ENCODE measurements around the gene RECK.
"Not testable (repeated sequence)": the region's sequence is repeated elsewhere in the genome, so short reads cannot be mapped to it uniquely, and the experiment has no call there.

The RECK gene

GRCh38 chr9:36141288-36141687, 104.6 kb downstream of the RECK start:
- DNase-seq = no peak

GRCh38 chr9:36141761-36142160, 105.0 kb downstream of the RECK start:
- no peak for DNase-seq

GRCh38 chr9:36142510-36143244, 106.0 kb downstream of the RECK start:
- DNase-seq = no peak

- DNase-seq = no peak
Measured at GRCh38 chr9:36143245-36143641, 106.5 kb downstream of the RECK start.

DNA sequence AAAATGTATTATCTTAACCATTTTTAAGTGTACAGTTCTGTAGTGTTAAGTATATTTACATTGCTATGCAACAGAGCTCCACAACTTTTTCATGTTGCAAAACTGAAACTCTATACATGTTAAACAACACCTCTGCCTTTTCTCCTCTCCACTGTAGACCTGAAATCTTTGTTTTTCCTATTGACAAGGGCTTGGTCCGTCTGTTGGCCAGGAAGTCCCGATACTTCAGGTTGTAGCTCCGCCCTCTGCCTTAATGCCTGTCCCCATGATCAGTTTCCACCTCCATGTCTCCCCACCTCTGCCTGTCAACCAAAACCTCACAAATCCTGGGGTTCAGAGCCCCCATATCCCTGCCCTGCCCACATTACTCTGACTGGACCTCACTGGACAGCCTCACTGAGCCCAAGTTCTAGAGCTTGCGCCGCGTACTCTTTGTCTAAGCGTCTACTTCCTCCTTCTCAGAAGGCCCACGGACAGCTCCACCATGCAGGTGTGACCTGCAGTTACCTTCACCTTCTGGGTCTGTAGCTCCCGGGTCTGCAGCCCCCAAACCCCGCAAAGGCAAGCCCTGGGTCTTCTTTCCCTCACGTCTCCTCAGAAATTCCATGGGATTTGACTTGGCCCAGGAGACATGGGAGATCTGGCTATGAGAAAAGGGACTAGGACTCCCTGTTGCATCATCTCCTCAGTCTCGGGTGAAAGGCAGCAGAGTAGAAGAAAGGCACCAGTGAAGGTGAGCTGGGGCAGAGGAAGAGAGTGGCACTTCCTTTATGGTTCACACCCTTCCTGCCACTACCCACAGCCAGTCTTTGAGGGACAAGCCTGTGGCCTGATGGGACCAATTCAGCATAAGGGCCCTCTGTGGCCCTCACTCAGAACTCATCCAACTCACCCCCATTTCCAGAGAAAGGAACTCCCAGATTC, 107.9 kb downstream of the RECK start:
- no peak for DNase-seq

DNA sequence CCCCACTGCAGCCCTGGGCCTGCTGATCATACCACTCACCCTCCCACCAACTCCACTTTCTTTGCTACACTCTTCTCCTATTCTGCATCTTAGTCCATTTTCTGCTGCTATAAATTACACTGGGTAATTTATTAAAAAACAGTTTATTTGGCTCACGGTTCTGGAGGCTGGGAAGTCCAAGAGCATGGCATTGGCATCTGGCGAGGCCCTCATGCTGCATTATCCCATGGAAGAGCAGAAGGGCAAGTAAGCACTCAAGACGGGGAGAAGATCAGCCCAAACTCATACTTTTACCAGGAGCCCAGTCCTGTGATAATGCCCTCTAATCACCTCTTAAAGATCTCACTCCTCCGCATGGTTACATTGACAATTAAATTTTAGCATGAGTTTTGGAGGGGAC, 109.3 kb downstream of the RECK start:
- DNase-seq = no peak

- no peak for DNase-seq
Measured at GRCh38 chr9:36146651-36147050, 109.9 kb downstream of the RECK start.

GRCh38 chr9:36147441-36148175, 110.9 kb downstream of the RECK start:
- no peak for DNase-seq

DNA sequence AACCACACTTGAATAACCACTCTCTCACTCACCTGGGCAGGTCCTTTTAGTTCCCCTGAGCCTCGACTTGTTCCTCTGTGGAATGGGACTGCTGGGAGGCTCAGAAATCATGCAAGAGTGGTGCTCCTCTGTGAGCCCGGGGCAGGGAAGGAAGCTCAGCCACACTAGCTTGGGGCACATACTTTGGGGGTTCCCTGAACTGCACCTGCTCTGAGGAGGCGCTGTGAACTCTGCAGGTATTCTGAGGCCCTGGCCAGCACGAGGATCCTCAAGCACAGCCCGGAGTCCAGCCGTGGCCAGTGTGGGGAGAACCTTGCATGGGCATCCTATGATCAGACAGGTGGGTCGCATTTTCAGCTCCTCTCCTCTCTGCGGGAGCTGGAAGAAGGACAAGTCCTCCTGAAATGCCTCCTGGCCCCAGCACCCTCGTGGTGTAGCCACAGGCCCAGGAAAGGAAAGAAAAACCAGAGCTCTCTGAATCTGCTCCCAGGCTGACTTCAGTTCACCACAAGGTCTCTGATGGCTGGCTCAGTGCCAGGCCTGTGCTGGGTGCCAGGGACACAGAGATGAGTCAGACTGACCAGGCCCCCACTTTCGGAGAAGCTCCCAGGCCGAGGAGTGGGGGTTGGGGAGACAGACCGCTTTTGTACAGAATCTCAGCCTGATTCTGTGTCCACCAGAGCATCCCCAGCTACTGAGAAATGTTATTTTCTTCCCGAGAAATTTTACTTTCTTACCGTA, 111.8 kb downstream of the RECK start:
- DNase-seq = peak; percentile 50

GRCh38 chr9:36149197-36149596, 112.5 kb downstream of the RECK start:
- DNase-seq = no peak

- no peak for DNase-seq
Measured at GRCh38 chr9:36150574-36151315, 114.0 kb downstream of the RECK start.

DNA sequence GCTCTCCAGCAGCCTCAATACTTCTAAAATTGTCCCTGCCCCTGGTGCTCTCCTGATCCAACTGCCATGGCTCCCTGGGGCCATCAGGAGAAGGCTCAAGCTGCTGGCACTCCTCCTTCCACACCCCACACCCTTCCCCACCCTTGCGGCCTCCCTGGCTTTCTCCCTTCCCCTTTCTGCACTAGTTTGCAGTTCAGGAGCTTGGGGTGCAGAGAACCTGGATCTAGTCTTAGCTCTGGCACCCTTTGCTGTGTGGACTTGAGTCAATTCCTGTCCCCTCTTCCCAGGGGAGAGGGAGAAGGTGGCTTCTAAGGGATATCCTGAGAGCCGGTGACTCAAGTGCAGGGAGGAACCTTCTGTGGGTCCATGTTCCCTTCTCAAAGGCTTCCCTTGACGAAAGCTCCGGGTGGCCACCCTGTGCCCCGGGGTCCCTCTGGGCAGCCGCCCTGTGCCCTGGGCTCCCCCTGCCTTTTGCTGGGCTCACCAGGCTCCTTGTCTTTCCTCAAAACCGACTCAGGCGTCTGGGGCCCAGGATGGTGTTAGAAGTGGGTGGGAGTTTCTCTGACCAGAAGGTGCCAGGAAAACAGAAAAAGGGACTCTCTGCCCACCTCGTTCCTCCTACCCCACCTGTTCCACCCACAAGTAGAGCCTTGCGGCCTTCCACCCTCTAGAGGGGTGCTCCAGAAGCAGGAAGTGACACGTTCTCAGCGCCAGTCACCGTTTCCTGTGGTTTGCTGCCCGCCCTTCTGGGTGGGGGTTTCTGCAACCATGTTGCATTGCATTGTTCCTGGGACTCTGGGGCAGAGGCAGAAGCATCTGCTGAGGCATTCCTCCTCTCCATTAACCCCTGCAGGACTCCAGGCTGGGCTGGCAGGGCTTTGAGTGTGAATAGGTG, 114.8 kb downstream of the RECK start:
- DNase-seq = peak; percentile 82

- no peak for DNase-seq
Measured at GRCh38 chr9:36152741-36153438, 116.2 kb downstream of the RECK start.

- no peak for DNase-seq
Measured at GRCh38 chr9:36153746-36154145, 117.0 kb downstream of the RECK start.

DNA sequence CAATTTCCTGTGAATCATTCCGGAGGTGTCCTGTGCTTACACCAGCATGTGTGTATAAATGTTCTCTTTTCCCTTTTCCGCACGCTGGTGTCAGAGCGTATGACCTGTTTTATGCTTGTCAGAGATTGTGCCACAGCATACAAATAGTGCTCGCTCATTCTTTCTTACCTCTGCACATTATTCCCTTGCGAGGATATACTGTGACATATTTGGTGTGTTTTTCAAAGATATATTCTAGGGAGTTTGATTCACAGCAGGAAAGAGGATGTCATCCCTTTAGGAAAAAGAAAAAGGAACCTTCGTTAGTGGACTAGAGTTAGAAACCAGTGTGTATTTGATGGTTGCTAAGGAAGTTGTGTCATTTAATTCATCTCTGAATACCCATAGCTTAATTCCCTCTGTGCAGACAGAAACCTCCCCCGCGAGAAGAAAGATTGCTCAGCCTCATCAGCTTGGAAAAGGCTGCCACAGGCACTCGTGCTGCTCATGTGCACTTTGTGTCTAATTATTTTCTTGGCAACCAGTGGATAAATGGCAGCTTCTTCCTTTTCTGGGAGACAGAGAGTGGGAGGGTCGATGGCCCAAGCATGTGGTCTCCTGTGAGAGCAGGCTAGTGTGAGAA, 117.7 kb downstream of the RECK start:
- no peak for DNase-seq

- no peak for DNase-seq
Measured at GRCh38 chr9:36156116-36156515, 119.4 kb downstream of the RECK start.

GRCh38 chr9:36158122-36158521, 121.4 kb downstream of the RECK start:
- no peak for DNase-seq

DNA sequence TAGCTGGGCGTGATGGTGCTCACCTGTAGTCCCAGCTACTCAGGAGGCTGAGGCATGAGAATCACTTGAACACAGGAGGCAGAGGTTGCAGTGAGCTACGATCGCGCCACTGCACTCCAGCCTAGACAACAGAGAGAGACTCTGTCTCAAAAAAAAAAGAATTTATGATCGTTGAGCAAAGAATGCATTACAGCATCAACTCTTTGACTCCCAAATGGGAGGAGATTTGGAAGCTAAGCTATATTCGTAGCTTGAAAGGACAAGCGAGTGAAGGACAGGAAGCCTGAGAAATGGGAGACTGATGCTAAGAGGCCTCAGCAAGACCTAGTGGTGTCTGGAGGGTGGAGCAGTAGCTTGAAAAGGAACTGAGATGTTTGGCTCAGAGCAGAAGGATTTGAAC, 122.2 kb downstream of the RECK start:
- no peak for DNase-seq

GRCh38 chr9:36159509-36159908, 122.8 kb downstream of the RECK start:
- not testable (repeated sequence) for DNase-seq

DNA sequence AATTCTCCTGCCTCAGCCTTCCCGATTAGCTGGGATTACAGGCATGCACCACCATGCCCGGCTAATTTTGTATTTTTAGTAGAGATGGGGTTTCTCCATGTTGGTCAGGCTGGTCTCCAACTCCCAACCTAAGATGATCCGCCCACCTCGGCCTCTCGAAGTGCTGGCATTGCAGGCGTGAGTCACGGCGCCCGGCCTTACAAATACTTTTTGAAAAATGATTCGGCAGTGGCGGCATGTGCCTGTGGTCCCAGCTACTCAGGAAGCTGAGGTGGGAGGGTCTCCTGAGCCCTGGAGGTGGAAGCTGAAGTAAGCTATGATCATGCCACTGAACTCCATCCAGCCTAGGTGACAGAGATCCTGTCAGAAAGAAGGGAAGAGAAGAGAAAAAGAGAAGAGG, 123.4 kb downstream of the RECK start:
- DNase-seq = not testable (repeated sequence)
